Muscle of leg (tissue), 11 donors: ENCODE measurements around the gene ACAD8. TPM values are rescaled to one million over a fixed set of nuclear protein-coding genes. Genes with fewer than 3 reads are reported as not detected.

Experiments
- DNase-seq: peaks from one replicate; pipeline ENCODE4 v3.0.0; 2013
- H3K27ac ChIP-seq: one replicate; pipeline ENCODE4 v1.5.1; 2013; ENCODE audit warnings: mild to moderate bottlenecking, low read length, control low read depth
- H3K27me3 ChIP-seq: one replicate; pipeline ENCODE4 v1.6.1; 2013; ENCODE audit warnings: low read length; ENCODE audit not compliant: control insufficient read depth, insufficient read depth
- H3K36me3 ChIP-seq: one replicate; pipeline ENCODE4 v1.6.1; 2013; ENCODE audit warnings: low read length; ENCODE audit not compliant: control insufficient read depth, insufficient read depth
- H3K4me1 ChIP-seq: one replicate; pipeline ENCODE4 v1.6.1; 2013; ENCODE audit warnings: low read length; ENCODE audit not compliant: control insufficient read depth, insufficient read depth
- H3K4me3 ChIP-seq: one replicate; pipeline ENCODE4 v1.5.1; 2013; ENCODE audit warnings: low read length, control low read depth
- H3K9me3 ChIP-seq: replicated peaks from 2 replicates; pipeline ENCODE4 v1.6.1; 2013; ENCODE audit warnings: low read depth, low read length; ENCODE audit not compliant: control insufficient read depth
- WGBS: methylation state at CpG from one replicate; pipeline ENCODE4 v1.1.5; 2013; ENCODE audit warnings: missing lambda C conversion rate; ENCODE audit not compliant: insufficient coverage; 5-methylcytosine and 5-hydroxymethylcytosine counted together
- polyA plus RNA-seq, 8 donors: library from polyadenylated mRNA; unstranded; fragments of 120-200 nt; gene quantifications; one replicate each; pipeline versions ENCODE4 v1.2.1 to v1.2.3, GENCODE V29; 2013; ENCODE audit warnings: inconsistent platforms in 1 of 8, low replicate concordance in 1 of 8; ENCODE audit not compliant: insufficient read length in 8 of 8, insufficient read depth in 1 of 8
- total RNA-seq: library from RNA; stranded (reverse); fragments of 120-200 nt; gene quantifications from one replicate; pipeline ENCODE4 v1.2.4, GENCODE V29; 2013

The ACAD8 gene
- total and polyA plus RNA-seq, 9 donors: 15.0 to 24.0 (median 18.8) TPM

- Histone ChIP-seq H3K27ac (no peak overlapping the region), H3K9me3 (no peaks in the 10 kb centered on the region), H3K4me3 (no peak overlapping the region), H3K27me3 (no peaks in the 10 kb centered on the region), H3K36me3 (peaks cover 52% of the 10 kb centered on the region), H3K4me1 (no peaks in the 10 kb centered on the region)
- no peak for DNase-seq
- 86% methylated on average over 11 of the region's 11 CpGs for WGBS
Observed at GRCh38 chr11:134237557-134237922, 15.8 kb upstream of the ACAD8 start.

- H3K4me3 ChIP-seq: no peak overlapping the region
- H3K27me3 ChIP-seq: no peaks in the 10 kb centered on the region
- no peak for DNase-seq
- H3K9me3 ChIP-seq: no peaks in the 10 kb centered on the region
- WGBS: 83% methylated on average over 1 of the region's 5 CpGs
- no peak overlapping the region for H3K27ac ChIP-seq
- H3K36me3 ChIP-seq: peaks cover 66% of the 10 kb centered on the region
- no peaks in the 10 kb centered on the region for H3K4me1 ChIP-seq
Observed at GRCh38 chr11:134238956-134239355, 14.4 kb upstream of the ACAD8 start.

- H3K4me3 ChIP-seq: no peak overlapping the region
- no peaks in the 10 kb centered on the region for H3K27me3 ChIP-seq
- H3K9me3 ChIP-seq: no peaks in the 10 kb centered on the region
- H3K27ac ChIP-seq: no peak overlapping the region
- H3K36me3 ChIP-seq: peaks cover 72% of the 10 kb centered on the region
- DNase-seq: no peak
- no peaks in the 10 kb centered on the region for H3K4me1 ChIP-seq
- 100% methylated on average over 1 of the region's 6 CpGs for WGBS
Observed at GRCh38 chr11:134240592-134240991, 12.8 kb upstream of the ACAD8 start.

GRCh38 chr11:134242376-134242775, 11.0 kb upstream of the ACAD8 start:
- Histone ChIP-seq H3K27ac (no peak overlapping the region), H3K36me3 (peaks cover 82% of the 10 kb centered on the region), H3K4me3 (no peak overlapping the region), H3K9me3 (no peaks in the 10 kb centered on the region), H3K27me3 (no peaks in the 10 kb centered on the region), H3K4me1 (no peaks in the 10 kb centered on the region)
- WGBS: 88% methylated on average over 6 of the region's 9 CpGs
- no peak for DNase-seq

- Histone ChIP-seq H3K4me3 (no peak overlapping the region), H3K27me3 (no peaks in the 10 kb centered on the region), H3K4me1 (no peaks in the 10 kb centered on the region), H3K27ac (no peak overlapping the region), H3K36me3 (peaks cover 91% of the 10 kb centered on the region), H3K9me3 (no peaks in the 10 kb centered on the region)
- no peak for DNase-seq
- WGBS: 87% methylated on average over 3 of the region's 4 CpGs
Observed at GRCh38 chr11:134243913-134244312, 9.5 kb upstream of the ACAD8 start.

- DNase-seq: no peak
- Histone ChIP-seq H3K4me3 (no peak overlapping the region), H3K27me3 (no peaks in the 10 kb centered on the region), H3K4me1 (no peaks in the 10 kb centered on the region), H3K27ac (no peak overlapping the region), H3K36me3 (peaks cover 92% of the 10 kb centered on the region), H3K9me3 (no peaks in the 10 kb centered on the region)
- 50% methylated on average over 6 of the region's 7 CpGs for WGBS
Observed at GRCh38 chr11:134244593-134244992, 8.8 kb upstream of the ACAD8 start.

- no peak overlapping the region for H3K27ac ChIP-seq
- peaks cover 92% of the 10 kb centered on the region for H3K36me3 ChIP-seq
- H3K9me3 ChIP-seq: no peaks in the 10 kb centered on the region
- no peak overlapping the region for H3K4me3 ChIP-seq
- H3K4me1 ChIP-seq: no peaks in the 10 kb centered on the region
- no peak for DNase-seq
- H3K27me3 ChIP-seq: no peaks in the 10 kb centered on the region
- WGBS: 95% methylated on average over 5 of the region's 14 CpGs
Observed at GRCh38 chr11:134245434-134245833, 7.9 kb upstream of the ACAD8 start.

GRCh38 chr11:134246100-134246499, 7.3 kb upstream of the ACAD8 start:
- H3K9me3 ChIP-seq: no peaks in the 10 kb centered on the region
- H3K27ac ChIP-seq: no peak overlapping the region
- WGBS: 90% methylated on average over 7 of the region's 11 CpGs
- H3K27me3 ChIP-seq: no peaks in the 10 kb centered on the region
- peaks cover 97% of the 10 kb centered on the region for H3K36me3 ChIP-seq
- no peaks in the 10 kb centered on the region for H3K4me1 ChIP-seq
- DNase-seq: no peak
- H3K4me3 ChIP-seq: no peak overlapping the region

GRCh38 chr11:134246678-134247077, 6.7 kb upstream of the ACAD8 start:
- H3K27ac ChIP-seq: no peak overlapping the region
- no peaks in the 10 kb centered on the region for H3K4me1 ChIP-seq
- no peaks in the 10 kb centered on the region for H3K27me3 ChIP-seq
- DNase-seq: no peak
- no peak overlapping the region for H3K4me3 ChIP-seq
- H3K9me3 ChIP-seq: no peaks in the 10 kb centered on the region
- H3K36me3 ChIP-seq: peaks cover 92% of the 10 kb centered on the region
- WGBS: no CpG with 5 or more reads among the region's 4 CpGs

GRCh38 chr11:134248910-134249480, 4.4 kb upstream of the ACAD8 start:
- Histone ChIP-seq H3K9me3 (no peaks in the 10 kb centered on the region), H3K36me3 (peaks cover 70% of the 10 kb centered on the region), H3K4me1 (peaks cover 10% of the 10 kb centered on the region), H3K4me3 (no peak overlapping the region), H3K27ac (no peak overlapping the region), H3K27me3 (no peaks in the 10 kb centered on the region)
- no peak for DNase-seq
- WGBS: 93% methylated on average over 2 of the region's 7 CpGs

- no peak for DNase-seq
- H3K27me3 ChIP-seq: no peaks in the 10 kb centered on the region
- WGBS: no CpG with 5 or more reads among the region's 3 CpGs
- peaks cover 13% of the 10 kb centered on the region for H3K4me1 ChIP-seq
- peaks cover 58% of the 10 kb centered on the region for H3K36me3 ChIP-seq
- H3K9me3 ChIP-seq: no peaks in the 10 kb centered on the region
- no peak overlapping the region for H3K4me3 ChIP-seq
- H3K27ac ChIP-seq: no peak overlapping the region
Observed at GRCh38 chr11:134250246-134250645, 3.1 kb upstream of the ACAD8 start.
